K562 (cell line): ENCODE data around the gene FUCA1. TPM values are rescaled to one million over a fixed set of nuclear protein-coding genes. Genes with fewer than 3 reads are reported as not detected.
A peak's percentile ranks its signal among the peaks of the same experiment; 100 is the strongest.

Source experiments
- ATF2 ChIP-seq: sonication (generic); formaldehyde crosslinking; IDR thresholded peaks from 2 replicates; pipeline ENCODE4 v1.8.1; 2022; ENCODE audit warnings: missing genetic modification reagents
- ATF4 ChIP-seq: fragments of 450-650 bp; formaldehyde crosslinking; IDR thresholded peaks from 2 replicates; pipeline ENCODE4 v1.4.0; 2022; ENCODE audit warnings: mild to moderate bottlenecking, moderate library complexity
- CBFA2T2 ChIP-seq: fragments of 450-650 bp; conservative IDR thresholded peaks from 2 replicates; pipeline ENCODE4 v1.6.1; 2017; ENCODE audit warnings: mild to moderate bottlenecking
- CC2D1A ChIP-seq: fragments of 450-650 bp; IDR thresholded peaks from 2 replicates; pipeline ENCODE4 v1.6.1; 2017; ENCODE audit warnings: mild to moderate bottlenecking
- ELK1 ChIP-seq: sonication (generic); formaldehyde crosslinking; IDR thresholded peaks from 2 replicates; pipeline ENCODE4 v1.8.1; 2022; ENCODE audit warnings: missing genetic modification reagents
- ESRRB ChIP-seq: fragments of 250-450 bp; sonication (Bioruptor Pico); IDR thresholded peaks from 2 replicates; pipeline ENCODE4 v1.5.0; 2020; ENCODE audit warnings: mild to moderate bottlenecking, moderate library complexity, borderline replicate concordance
- GTF2E2 ChIP-seq: fragments of 200-800 bp; sonication (Bioruptor generic); IDR thresholded peaks from 2 replicates; pipeline ENCODE4 v1.6.1; 2016; ENCODE audit warnings: missing genetic modification characterization, missing compliant biosample characterization
- KAT7 ChIP-seq: sonication (generic); formaldehyde crosslinking; IDR thresholded peaks from 2 replicates; pipeline ENCODE4 v1.8.0; 2022; ENCODE audit warnings: missing genetic modification reagents, mild to moderate bottlenecking, borderline replicate concordance
- LCOR ChIP-seq: sonication (generic); formaldehyde crosslinking; IDR thresholded peaks from 2 replicates; pipeline ENCODE4 v1.8.0; 2022; ENCODE audit warnings: mild to moderate bottlenecking, missing genetic modification reagents
- MAX ChIP-seq: sonication (generic); formaldehyde crosslinking; IDR thresholded peaks from 2 replicates; pipeline ENCODE4 v1.9.0; 2022; ENCODE audit warnings: mild to moderate bottlenecking, missing genetic modification reagents
- PPARD ChIP-seq: fragments of 250-450 bp; sonication (Bioruptor Pico); IDR thresholded peaks from 2 replicates; pipeline ENCODE4 v1.8.0; 2022; ENCODE audit warnings: inconsistent platforms, mild to moderate bottlenecking, moderate library complexity
- SAFB2 ChIP-seq: fragments of 200-400 bp; formaldehyde crosslinking; IDR thresholded peaks from 2 replicates; pipeline ENCODE4 v1.6.1; 2018; ENCODE audit warnings: borderline replicate concordance, low read length, low read depth, moderate library complexity; ENCODE audit not compliant: severe bottlenecking
- SMARCA4 ChIP-seq: fragments of 450-650 bp; IDR thresholded peaks from 2 replicates; pipeline ENCODE4 v1.6.1; 2016
- SRSF9 ChIP-seq: fragments of 200-400 bp; formaldehyde crosslinking; IDR thresholded peaks from 2 replicates; pipeline ENCODE4 v1.6.1; 2017; ENCODE audit warnings: low read depth, low read length, borderline replicate concordance
- ZC3H8 ChIP-seq: fragments of 450-650 bp; IDR thresholded peaks from 2 replicates; pipeline ENCODE4 v1.6.1; 2017
- ZEB2 ChIP-seq: fragments of 450-650 bp; IDR thresholded peaks from 2 replicates; pipeline ENCODE4 v1.6.1; 2016
- ZNF165 ChIP-seq: fragments of 250-450 bp; sonication (Bioruptor Pico); IDR thresholded peaks from 2 replicates; pipeline ENCODE4 v1.4.0; 2020; ENCODE audit warnings: borderline replicate concordance
- ZNF24 ChIP-seq: fragments of 450-650 bp; IDR thresholded peaks from 2 replicates; pipeline ENCODE4 v1.6.1; 2016
- ZNF395 ChIP-seq: fragments of 200-800 bp; sonication (Bioruptor generic); IDR thresholded peaks from 2 replicates; pipeline ENCODE4 v1.6.1; 2017; ENCODE audit warnings: missing genetic modification characterization, missing compliant biosample characterization
- ZNF398 ChIP-seq: fragments of 250-450 bp; sonication (Bioruptor Pico); IDR thresholded peaks from 2 replicates; pipeline ENCODE4 v1.8.0; 2021; ENCODE audit warnings: moderate library complexity, mild to moderate bottlenecking, inconsistent platforms
- ZNF41 ChIP-seq: fragments of 250-450 bp; sonication (Bioruptor Pico); conservative IDR thresholded peaks from 2 replicates; pipeline ENCODE4 v1.4.0; 2020; ENCODE audit warnings: mild to moderate bottlenecking
- ZNF717 ChIP-seq: fragments of 250-450 bp; sonication (Bioruptor Pico); IDR thresholded peaks from 2 replicates; pipeline ENCODE4 v1.5.0; 2021
- polyA plus RNA-seq, 8 experiments: library from polyadenylated mRNA; depleted of rRNA in 4 of 8; stranded (reverse) in 5 of 8; unstranded in 3 of 8; fragments of >200 nt; fragmentation: Nextera tagmentation in 2 of 8; fragmentation: Illumina TruSeq in 1 of 8; extraction: Ambion mirVana in 2 of 8; extraction: Trizol in 1 of 8; gene quantifications; 2 replicates each; pipeline versions ENCODE4 v1.2.1 to v1.2.3, GENCODE V29; 2011 to 2014; ENCODE audit warnings: inconsistent platforms in 1 of 8, missing spikeins in 1 of 8
- total RNA-seq, 7 experiments: library from RNA; depleted of rRNA in 6 of 7; stranded (reverse); fragments of >200 nt in 6 of 7; fragmentation: Illumina TruSeq in 2 of 7; extraction: Trizol in 2 of 7; gene quantifications; 2 replicates each; pipeline versions ENCODE4 v1.2.1 to v1.2.3, GENCODE V29; 2011 to 2021; ENCODE audit warnings: low replicate concordance in 1 of 7

Gene FUCA1
- total and polyA plus RNA-seq, 9 of the 15 experiments (the other 6 are each of a cell fraction or from before 2014, with no cell fraction given) = 7.0 to 20.5 (median 13.5) TPM

GRCh38 chr1:23825076-23825761 is 42.9 kb downstream of the FUCA1 start, which contains the start of gene HMGCL (continued):
- no peak for TF ChIP-seq ATF2 (CRISPR knock-in tag)
- TF ChIP-seq CC2D1A = no peak
- TF ChIP-seq ZNF41 (CRISPR knock-in tag) = no peak
- TF ChIP-seq SRSF9 = no peak
- TF ChIP-seq ZNF24 = no peak
- TF ChIP-seq ESRRB (CRISPR knock-in tag) = no peak
- peak; percentile 73; the same call in 1 of the 2 replicates for TF ChIP-seq ZNF165 (CRISPR knock-in tag)
- no peak for TF ChIP-seq ELK1
- TF ChIP-seq KAT7 = no peak
- 0 out of 2 replicates have a peak, but pooled peaks have one; percentile 40 for TF ChIP-seq MAX (CRISPR knock-in tag)
- TF ChIP-seq CBFA2T2 = peak; percentile 61
- no peak for TF ChIP-seq ZC3H8
- no peak for TF ChIP-seq PPARD (CRISPR knock-in tag)
- TF ChIP-seq SMARCA4 = no peak
- TF ChIP-seq ZNF398 (CRISPR knock-in tag) = no peak
- no peak for TF ChIP-seq ZEB2
- TF ChIP-seq LCOR (CRISPR knock-in tag) = no peak
- TF ChIP-seq GTF2E2 (tag) = peak; percentile 85
- 0 out of 2 replicates have a peak, but pooled peaks have one; percentile 55 for TF ChIP-seq ZNF717 (CRISPR knock-in tag)
- no peak for TF ChIP-seq SAFB2
- TF ChIP-seq ATF4 (CRISPR knock-in tag) = peak; percentile 42
- TF ChIP-seq ZNF395 (CRISPR knock-in tag) = no peak
